GM23248 (cell line): ENCODE results near the gene PPP2R2B. TPM values are rescaled to one million over a fixed set of nuclear protein-coding genes. Genes with fewer than 3 reads are reported as not detected.

Experiments used
- DNase-seq: peaks from one replicate; pipeline ENCODE4 v3.0.0-alpha.2; 2015
- H2AFZ ChIP-seq: fragments of 200-600 bp; sonication (generic); 2 replicates; pipeline ENCODE4 v1.6.1; 2016; ENCODE audit warnings: antibody characterized with exemption
- H3F3A ChIP-seq: fragments of 200-600 bp; sonication (generic); 2 replicates; pipeline ENCODE4 v1.6.1; 2016; ENCODE audit warnings: mild to moderate bottlenecking, antibody characterized with exemption, mixed run types; ENCODE audit not compliant: insufficient read depth
- H3K27ac ChIP-seq: fragments of 200-600 bp; sonication (generic); 2 replicates; pipeline ENCODE4 v1.5.1; 2016; ENCODE audit warnings: mild to moderate bottlenecking
- H3K27me3 ChIP-seq: fragments of 200-600 bp; sonication (generic); replicated peaks from 2 replicates; pipeline ENCODE4 v1.6.1; 2016; ENCODE audit warnings: mild to moderate bottlenecking; ENCODE audit not compliant: insufficient read depth
- H3K36me3 ChIP-seq: fragments of 200-600 bp; sonication (generic); 2 replicates; pipeline ENCODE4 v1.6.1; 2016; ENCODE audit warnings: low read depth, mild to moderate bottlenecking
- H3K4me1 ChIP-seq: fragments of 200-600 bp; sonication (generic); 2 replicates; pipeline ENCODE4 v1.6.1; 2016; ENCODE audit warnings: mild to moderate bottlenecking; ENCODE audit not compliant: insufficient read depth
- H3K4me2 ChIP-seq: fragments of 200-600 bp; sonication (generic); one replicate; pipeline ENCODE4 v1.6.1; 2016; ENCODE audit warnings: mild to moderate bottlenecking; ENCODE audit not compliant: unreplicated experiment
- H3K4me3 ChIP-seq: fragments of 200-600 bp; sonication (generic); 2 replicates; pipeline ENCODE4 v1.5.1; 2016; ENCODE audit warnings: mild to moderate bottlenecking
- H3K79me2 ChIP-seq: fragments of 200-600 bp; sonication (generic); 2 replicates; pipeline ENCODE4 v1.6.1; 2016; ENCODE audit warnings: mild to moderate bottlenecking; ENCODE audit not compliant: insufficient read depth
- H3K9ac ChIP-seq: fragments of 200-600 bp; sonication (generic); 2 replicates; pipeline ENCODE4 v1.6.1; 2016; ENCODE audit warnings: mild to moderate bottlenecking
- H3K9me2 ChIP-seq: fragments of 200-600 bp; sonication (generic); 2 replicates; pipeline ENCODE4 v1.6.1; 2016; ENCODE audit warnings: mixed run types, mild to moderate bottlenecking, moderate library complexity; ENCODE audit not compliant: insufficient read depth
- H3K9me3 ChIP-seq: fragments of 200-600 bp; sonication (generic); one replicate; pipeline ENCODE4 v1.6.1; 2017; ENCODE audit warnings: low read depth
- H4K20me1 ChIP-seq: fragments of 200-600 bp; sonication (generic); 2 replicates; pipeline ENCODE4 v1.6.0; 2016; ENCODE audit not compliant: insufficient read depth
- EZH2 ChIP-seq: fragments of 200-600 bp; sonication (generic); IDR thresholded peaks from 2 replicates; pipeline ENCODE4 v1.6.1; 2018; ENCODE audit warnings: antibody characterized with exemption, mild to moderate bottlenecking; ENCODE audit not compliant: insufficient read depth, poor library complexity, severe bottlenecking
- EZH2phosphoT487 ChIP-seq: fragments of 200-600 bp; sonication (generic); IDR thresholded peaks from 2 replicates; pipeline ENCODE4 v1.6.1; 2018; ENCODE audit warnings: antibody characterized with exemption, moderate library complexity, mild to moderate bottlenecking, low read depth; ENCODE audit not compliant: insufficient read depth
- WGBS, 2 experiments: methylation state at CpG; one replicate each; pipeline ENCODE4 v1.1.6; 2015 to 2017; ENCODE audit warnings: low lambda C conversion rate in 2 of 2, low coverage in 1 of 2; ENCODE audit errors: missing lambda C conversion rate in 2 of 2; 5-methylcytosine and 5-hydroxymethylcytosine counted together
- in situ Hi-C: fragments of 300-500 bp; cut with MboI; formaldehyde crosslinking; loops from 2 replicates; pipeline ENCODE4 v1.15.0; 2020
- polyA plus RNA-seq: library from polyadenylated mRNA; unstranded; fragments of >200 nt; fragmentation: Nextera tagmentation; extraction: Ambion mirVana; gene quantifications from 2 replicates; pipeline ENCODE4 v1.2.1, GENCODE V29; 2016
- total RNA-seq: library from RNA; depleted of rRNA; stranded (reverse); fragments of >200 nt; shearing (Covaris generic); gene quantifications from 2 replicates; pipeline ENCODE4 v1.2.3, GENCODE V29; 2014

Gene PPP2R2B
- total and polyA plus RNA-seq, 2 experiments from 2014 or later, result 0.11 to 0.28 TPM

- H3K27me3 ChIP-seq, result no peaks in the 10 kb centered on the region
- H2AFZ ChIP-seq, result no peak overlapping the region
- DNase-seq, result no peak
- H3K9ac ChIP-seq, result no peak overlapping the region
- H3K4me2 ChIP-seq, result no peak overlapping the region
- H3K4me1 ChIP-seq, result no peaks in the 10 kb centered on the region
- WGBS, 2 experiments, result 59% methylated on average over 4 of the region's 4 CpGs
- H3K9me3 ChIP-seq, result no peaks in the 10 kb centered on the region
- no peaks in the 10 kb centered on the region for H4K20me1 ChIP-seq
- no peaks in the 10 kb centered on the region for H3K36me3 ChIP-seq
- no peak overlapping the region for H3K4me3 ChIP-seq
- no peaks in the 10 kb centered on the region for H3K79me2 ChIP-seq
- H3F3A ChIP-seq, result no peaks in the 10 kb centered on the region
- H3K27ac ChIP-seq, result no peak overlapping the region
- no peaks in the 10 kb centered on the region for H3K9me2 ChIP-seq
- TF ChIP-seq EZH2phosphoT487, result no peak
- in situ Hi-C loops, result no loop called here
Observed at GRCh38 chr5:146796144-146796543, 82.4 kb downstream of the PPP2R2B start.

GRCh38 chr5:146794326-146795029 lies 84.1 kb downstream of the PPP2R2B start:
- TF ChIP-seq EZH2phosphoT487 (no peak), EZH2 (no peak)
- WGBS, 2 experiments, result 29 to 36% methylated on average over 1 of the region's 1 CpG
- H3K4me2 ChIP-seq, result no peak overlapping the region
- no peak overlapping the region for H3K27ac ChIP-seq
- no peaks in the 10 kb centered on the region for H3K9me3 ChIP-seq
- no peak overlapping the region for H2AFZ ChIP-seq
- in situ Hi-C loops, result no loop called here
- no peaks in the 10 kb centered on the region for H3K9me2 ChIP-seq
- H3K79me2 ChIP-seq, result no peaks in the 10 kb centered on the region
- no peak overlapping the region for H3K9ac ChIP-seq
- no peak overlapping the region for H3K4me3 ChIP-seq
- H4K20me1 ChIP-seq, result no peaks in the 10 kb centered on the region
- H3F3A ChIP-seq, result no peaks in the 10 kb centered on the region
- H3K4me1 ChIP-seq, result no peaks in the 10 kb centered on the region
- no peaks in the 10 kb centered on the region for H3K27me3 ChIP-seq
- H3K36me3 ChIP-seq, result no peaks in the 10 kb centered on the region
- peak; percentile 29 for DNase-seq

- Histone ChIP-seq H3K9ac (no peak overlapping the region), H3K4me1 (no peaks in the 10 kb centered on the region), H3K9me3 (no peaks in the 10 kb centered on the region), H3K4me2 (no peak overlapping the region), H3K27ac (no peak overlapping the region), H3K79me2 (no peaks in the 10 kb centered on the region), H3F3A (no peaks in the 10 kb centered on the region), H3K36me3 (no peaks in the 10 kb centered on the region), H4K20me1 (no peaks in the 10 kb centered on the region), H2AFZ (no peak overlapping the region), H3K4me3 (no peak overlapping the region), H3K9me2 (no peaks in the 10 kb centered on the region), H3K27me3 (no peaks in the 10 kb centered on the region)
- WGBS, 2 experiments, result 35 to 41% methylated on average over 1 of the region's 1 CpG
- in situ Hi-C loops, result no loop called here
- DNase-seq, result no peak
- no peak for TF ChIP-seq EZH2phosphoT487
- no peak for TF ChIP-seq EZH2
Observed at GRCh38 chr5:146793709-146794108, 84.8 kb downstream of the PPP2R2B start.

- TF ChIP-seq EZH2 (no peak), EZH2phosphoT487 (no peak)
- Histone ChIP-seq H3K4me2 (no peak overlapping the region), H3F3A (no peaks in the 10 kb centered on the region), H4K20me1 (no peaks in the 10 kb centered on the region), H3K36me3 (no peaks in the 10 kb centered on the region), H3K4me3 (no peak overlapping the region), H3K9me3 (no peaks in the 10 kb centered on the region), H3K79me2 (no peaks in the 10 kb centered on the region), H2AFZ (no peak overlapping the region), H3K9ac (no peak overlapping the region), H3K4me1 (no peaks in the 10 kb centered on the region), H3K27ac (no peak overlapping the region), H3K27me3 (no peaks in the 10 kb centered on the region), H3K9me2 (no peaks in the 10 kb centered on the region)
- in situ Hi-C loops, result no loop called here
- no peak for DNase-seq
Observed at GRCh38 chr5:146791471-146791870, 87.1 kb downstream of the PPP2R2B start.
